IMR-90 (cell line): Measurements from ENCODE around the gene RTEL1. TPM values are rescaled to one million over a fixed set of nuclear protein-coding genes. Genes with fewer than 3 reads are reported as not detected.

Experiments
- ATAC-seq: fragments of 200-7000 bp; cut with Tn5 transposase; 2 replicates; pipeline ENCODE4 v1.9.1; 2020; ENCODE audit warnings: low read depth, mild to moderate bottlenecking, moderate library complexity
- BruUV-seq: library from RNA; stranded (reverse); fragments of 400-500 nt; replicated peaks from 2 replicates; lab custom pipeline; 2021; lab: Mats Ljungman, UMichigan
- CTCF ChIA-PET: fragments of 300-600 bp; formaldehyde crosslinking; extraction: SDS; loops from one replicate; lab custom pipeline; 2021; ENCODE audit warnings: antibody characterized with exemption; lab: Yijun Ruan, JAX
- POLR2A ChIA-PET: fragments of 300-600 bp; sonication (Branson Sonifier 250); formaldehyde crosslinking; loops from one replicate; lab custom pipeline; 2022; ENCODE audit warnings: antibody characterized with exemption; ENCODE audit not compliant: unreplicated experiment; lab: Charles Lee
- DNase-seq: peaks from one replicate; pipeline ENCODE4 v3.0.0; 2013
- H2AFZ ChIP-seq: replicated peaks from 2 replicates; pipeline ENCODE3; 2013; ENCODE audit warnings: low read length, mild to moderate bottlenecking; ENCODE audit not compliant: poor library complexity
- H2AK5ac ChIP-seq: 2 replicates; pipeline ENCODE4 v1.6.1; 2013; ENCODE audit warnings: low read depth, low read length, inconsistent platforms
- H2AK9ac ChIP-seq: replicated peaks from 2 replicates; pipeline ENCODE3; 2013; ENCODE audit warnings: mild to moderate bottlenecking, low read depth, low read length, moderate library complexity; ENCODE audit not compliant: poor library complexity
- H2BK120ac ChIP-seq: 2 replicates; pipeline ENCODE4 v1.6.1; 2013; ENCODE audit warnings: low read depth, low read length, inconsistent platforms
- H2BK15ac ChIP-seq: 3 replicates; pipeline ENCODE4 v1.6.1; 2013; ENCODE audit warnings: low read depth, low read length, inconsistent platforms
- H2BK20ac ChIP-seq: 2 replicates; pipeline ENCODE4 v1.6.1; 2013; ENCODE audit warnings: low read depth, mild to moderate bottlenecking, inconsistent platforms, low read length, moderate library complexity
- H2BK5ac ChIP-seq: 2 replicates; pipeline ENCODE4 v1.6.1; 2013; ENCODE audit warnings: mild to moderate bottlenecking, low read depth, low read length, inconsistent platforms; ENCODE audit not compliant: poor library complexity, severe bottlenecking
- H3K14ac ChIP-seq: replicated peaks from 2 replicates; pipeline ENCODE4 v1.6.1; 2013; ENCODE audit warnings: low read depth, low read length, inconsistent platforms
- H3K18ac ChIP-seq: 2 replicates; pipeline ENCODE4 v1.6.1; 2013; ENCODE audit warnings: low read depth, low read length, control low read depth
- H3K23ac ChIP-seq: 2 replicates; pipeline ENCODE4 v1.6.1; 2013; ENCODE audit warnings: low read depth, low read length, inconsistent platforms
- H3K27ac ChIP-seq: 2 replicates; pipeline ENCODE4 v1.5.1; 2013; ENCODE audit warnings: mild to moderate bottlenecking, control low read depth, low read length; ENCODE audit not compliant: insufficient read depth
- H3K27me3 ChIP-seq: 2 replicates; pipeline ENCODE4 v1.6.1; 2013; ENCODE audit warnings: low read length; ENCODE audit not compliant: control insufficient read depth, insufficient read depth
- H3K36me3 ChIP-seq: 2 replicates; pipeline ENCODE4 v1.6.1; 2013; ENCODE audit warnings: low read length, mixed read lengths; ENCODE audit not compliant: control insufficient read depth, insufficient read depth
- H3K4ac ChIP-seq: 2 replicates; pipeline ENCODE4 v1.6.1; 2013; ENCODE audit warnings: low read depth, low read length, inconsistent platforms
- H3K4me1 ChIP-seq: 2 replicates; pipeline ENCODE4 v1.6.1; 2013; ENCODE audit warnings: low read length, mixed read lengths; ENCODE audit not compliant: control insufficient read depth, insufficient read depth
- H3K4me2 ChIP-seq: 2 replicates; pipeline ENCODE4 v1.6.1; 2013; ENCODE audit warnings: low read depth, mild to moderate bottlenecking, control low read depth, low read length, moderate library complexity
- H3K4me3 ChIP-seq: 2 replicates; pipeline ENCODE4 v1.5.1; 2013; ENCODE audit warnings: low read depth, mild to moderate bottlenecking, control low read depth, low read length, moderate library complexity; ENCODE audit not compliant: insufficient read depth
- H3K56ac ChIP-seq: 2 replicates; pipeline ENCODE4 v1.6.1; 2013; ENCODE audit warnings: low read length, inconsistent platforms; ENCODE audit not compliant: insufficient read depth; ENCODE audit errors: extremely low read depth
- H3K79me1 ChIP-seq, 2 experiments: 2 replicates each; pipeline ENCODE4 v1.6.1; 2013; ENCODE audit warnings: low read length in 2 of 2, inconsistent platforms in 1 of 2, low read depth in 1 of 2
- H3K9ac ChIP-seq: 2 replicates; pipeline ENCODE4 v1.6.1; 2013; ENCODE audit warnings: low read depth, low read length, control low read depth
- H3K9me1 ChIP-seq: 2 replicates; pipeline ENCODE4 v1.6.1; 2013; ENCODE audit warnings: low read length, inconsistent platforms; ENCODE audit not compliant: insufficient read depth
- H3K9me3 ChIP-seq: 2 replicates; pipeline ENCODE4 v1.6.1; 2013; ENCODE audit warnings: low read length; ENCODE audit not compliant: control insufficient read depth, insufficient read depth
- H4K20me1 ChIP-seq: 2 replicates; pipeline ENCODE4 v1.6.1; 2013; ENCODE audit warnings: low read length, inconsistent platforms; ENCODE audit not compliant: insufficient read depth
- H4K5ac ChIP-seq: 2 replicates; pipeline ENCODE4 v1.6.1; 2013; ENCODE audit warnings: mild to moderate bottlenecking, low read depth, low read length, control low read depth
- H4K8ac ChIP-seq, 2 experiments: 2 replicates each; pipeline ENCODE4 v1.6.1; 2013; ENCODE audit warnings: low read depth in 2 of 2, low read length in 2 of 2, control low read depth in 1 of 2, inconsistent platforms in 1 of 2
- H4K91ac ChIP-seq: 2 replicates; pipeline ENCODE4 v1.6.1; 2013; ENCODE audit warnings: low read depth, low read length, inconsistent platforms; ENCODE audit not compliant: insufficient read depth
- CHD1 ChIP-seq: IDR thresholded peaks from 2 replicates; pipeline ENCODE4 v1.6.1; 2012; ENCODE audit warnings: low read depth, low read length, improper control_type of control experiment
- MXI1 ChIP-seq: IDR thresholded peaks from 2 replicates; pipeline ENCODE4 v1.6.1; 2012; ENCODE audit warnings: low read depth, mild to moderate bottlenecking, low read length, moderate library complexity, borderline replicate concordance
- NFE2L2 ChIP-seq: fragments of 150-350 bp; IDR thresholded peaks from 2 replicates; pipeline ENCODE4 v1.6.1; 2016; ENCODE audit warnings: low read depth, mild to moderate bottlenecking, low read length
- RAD21 ChIP-seq: IDR thresholded peaks from 2 replicates; pipeline ENCODE4 v1.6.1; 2012; ENCODE audit warnings: low read length, improper control_type of control experiment
- WGBS, 2 experiments: methylation state at CpG; one replicate each; pipeline versions ENCODE4 v1.1.5 to v1.1.7; 2013; ENCODE audit warnings: missing lambda C conversion rate in 2 of 2; ENCODE audit not compliant: insufficient read length in 1 of 2; ENCODE audit errors: extremely low coverage in 2 of 2; 5-methylcytosine and 5-hydroxymethylcytosine counted together
- dilution Hi-C: fragments of 300-500 bp; cut with HindIII; formaldehyde crosslinking; loops from one replicate; pipeline ENCODE4 v1.14.3; 2018; ENCODE audit warnings: low sequenced_read_pairs; ENCODE audit not compliant: unreplicated experiment
- in situ Hi-C: fragments of 300-500 bp; cut with MboI; formaldehyde crosslinking; loops from 3 replicates; pipeline ENCODE4 v1.14.3; 2019; ENCODE audit warnings: low sequenced_read_pairs, inconsistent platforms, mixed read lengths
- intact Hi-C: fragments of 100-400 bp; cut with micrococcal nuclease; formaldehyde crosslinking; loops from 2 replicates; pipeline ENCODE4 v1.10.0; 2022
- polyA plus RNA-seq, 3 experiments: library from polyadenylated mRNA; depleted of rRNA; stranded (reverse); fragments of >200 nt; gene quantifications; 2 replicates each; pipeline ENCODE4 v1.2.3, GENCODE V29; 2012; ENCODE audit warnings: low replicate concordance in 1 of 3
- total RNA-seq: library from RNA; depleted of rRNA; stranded (reverse); fragments of >200 nt; gene quantifications from 2 replicates; pipeline ENCODE4 v1.2.3, GENCODE V29; 2012

Gene RTEL1
- total and polyA plus RNA-seq, 2 of the 4 experiments (the other 2 are of a cell fraction): 14.7 to 18.8 TPM

- TF ChIP-seq MXI1 (no peak), NFE2L2 (no peak)
These were observed 714 bp upstream of the RTEL1 start (continued) for GRCh38 chr20:63657260-63657936.

DNA sequence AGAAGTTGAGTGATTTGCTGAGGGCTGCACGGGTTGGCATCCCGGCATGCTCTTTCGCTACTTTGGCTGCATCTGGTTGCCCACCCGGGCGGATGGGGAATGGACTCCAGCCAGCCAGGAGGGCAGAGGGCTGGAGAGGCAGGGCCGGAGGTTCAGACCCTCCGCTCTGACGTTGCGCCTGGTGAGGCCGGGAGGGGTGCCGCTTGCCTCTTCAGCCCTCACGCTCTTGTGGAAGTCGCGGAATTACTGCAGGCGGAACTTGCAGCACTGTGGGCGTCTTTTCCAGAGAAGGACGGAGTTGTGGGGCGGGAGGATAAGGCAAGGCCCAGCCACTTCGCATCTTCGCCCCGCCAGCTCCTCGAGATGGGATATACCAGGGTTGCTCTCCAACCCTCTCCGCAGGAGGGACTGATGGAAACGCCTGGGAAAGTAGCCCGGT lies 656 bp downstream of the RTEL1 start:
- Histone ChIP-seq H2AK5ac (peak overlapping the region; percentile 83), H3K23ac (peak overlapping the region; percentile 91), H2AK9ac (peak overlapping the region; percentile 88), H4K91ac (peak overlapping the region; percentile 13), H2BK5ac (peak overlapping the region; percentile 38), H2BK20ac (no peak overlapping the region), H3K27ac (peak overlapping the region; percentile 81), H3K36me3 (peaks cover 23% of the 10 kb centered on the region; the same call in 1 of the 2 replicates), H2AFZ (peak overlapping the region; percentile 98), H3K27me3 (no peaks in the 10 kb centered on the region), H2BK15ac (no peak overlapping the region), H3K9me1 (0 out of 2 replicates have a peak, but pooled peaks cover 12% of the 10 kb centered on the region), H3K56ac (peak overlapping the region; percentile 42; the same call in 1 of the 2 replicates), H3K4me3 (peak overlapping the region; percentile 85), H3K18ac (no peak overlapping the region), H4K8ac (peak overlapping the region; percentile 64 to 78), H2BK120ac (no peak overlapping the region), H3K14ac (peak overlapping the region; percentile 65), H4K5ac (peak overlapping the region; percentile 48), H3K79me1 (peaks cover 15 to 41% of the 10 kb centered on the region in 2 experiments), H3K4me2 (peak overlapping the region; percentile 81), H3K9ac (peak overlapping the region; percentile 85), H3K4ac (peak overlapping the region; percentile 61), H4K20me1 (peaks cover 3% of the 10 kb centered on the region; the same call in 1 of the 2 replicates), H3K4me1 (peaks cover 13% of the 10 kb centered on the region), H3K9me3 (no peaks in the 10 kb centered on the region)
- dilution Hi-C loops (no loop called here), in situ Hi-C loops (no loop called here), intact Hi-C loops (loop anchor here (10.0 kb wide), 1 partner anchor 124 kb away; the partner anchor contains the start of gene PTK6)
- TF ChIP-seq RAD21 (0 out of 2 replicates have a peak, but pooled peaks have one; percentile 3), CHD1 (no peak)
- BruUV-seq: TSS peak; percentile 40
- ChIA-PET CTCF (no interaction called here), POLR2A (interaction anchor here (0.6 to 0.7 kb wide), 2 partner anchors 85 to 298 kb away, joined by 3 read pairs; partner anchors contain the start of gene UCKL1)
- WGBS, 2 experiments: 0% methylated on average over 8 of the region's 25 CpGs; no CpG with 5 or more reads in 1 of the 2 experiments
- ATAC-seq: peak; percentile 48
- peak; percentile 40 for DNase-seq
